IgD-negative memory B cell (primary cell): ENCODE data around the gene C12orf42. TPM values are rescaled to one million over a fixed set of nuclear protein-coding genes. Genes with fewer than 3 reads are reported as not detected.

ENCODE experiments used
- H3K27ac Mint-ChIP-seq, 3 donors: one replicate each; pipeline ENCODE4 v1.8.0; 2020 to 2022; ENCODE audit warnings: mild to moderate bottlenecking in 3 of 3, mixed read lengths in 3 of 3, moderate library complexity in 1 of 3
- H3K27me3 Mint-ChIP-seq: one replicate; pipeline ENCODE4 v1.8.0; 2021; ENCODE audit warnings: mixed read lengths
- H3K36me3 Mint-ChIP-seq: one replicate; pipeline ENCODE4 v1.8.0; 2020; ENCODE audit warnings: mild to moderate bottlenecking, mixed read lengths
- H3K4me1 Mint-ChIP-seq, 3 donors: one replicate each; pipeline ENCODE4 v1.8.0; 2020 to 2022; ENCODE audit warnings: mixed read lengths in 3 of 3, mild to moderate bottlenecking in 1 of 3
- H3K4me3 Mint-ChIP-seq, 4 donors: one replicate each; pipeline ENCODE4 v1.8.0; 2020 to 2022; ENCODE audit warnings: mild to moderate bottlenecking in 4 of 4, mixed read lengths in 4 of 4, moderate library complexity in 3 of 4
- H3K9me3 Mint-ChIP-seq, 3 donors: one replicate each; pipeline ENCODE4 v1.8.0; 2020 to 2021; ENCODE audit warnings: mixed read lengths in 3 of 3, mild to moderate bottlenecking in 1 of 3
- polyA plus RNA-seq: library from polyadenylated mRNA; unstranded; fragments of 300-500 nt; fragmentation: Illumina TruSeq; gene quantifications from one replicate; pipeline ENCODE4 v1.2.3, GENCODE V29; 2021

C12orf42 gene
- polyA plus RNA-seq, 1 donor from 2014 or later = 25.4 TPM

DNA sequence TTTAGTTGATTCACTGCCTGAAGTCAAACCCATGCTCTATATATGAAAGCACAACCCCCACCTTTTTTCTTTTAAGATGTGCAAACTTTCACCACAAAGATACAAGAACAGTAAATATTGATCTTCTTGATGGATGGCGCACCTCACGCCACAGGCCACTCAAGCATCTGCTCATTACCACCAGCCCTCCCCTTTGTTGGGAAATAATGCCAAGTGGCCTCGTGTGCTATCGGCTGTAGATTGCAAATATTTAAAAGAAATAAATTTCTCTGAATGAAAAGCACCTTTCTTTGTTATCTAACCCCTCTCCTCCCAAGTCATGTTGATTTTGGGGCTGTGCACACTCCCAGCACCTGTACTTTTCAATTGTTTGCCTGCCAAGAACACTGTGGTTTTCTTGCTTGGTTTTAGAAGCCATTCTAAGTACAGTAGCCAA is 122.7 kb downstream of the C12orf42 start:
- peaks cover 21% of the 10 kb centered on the region for H3K36me3 Mint-ChIP-seq
- H3K27ac Mint-ChIP-seq = peak overlapping the region in 1 of 3 donors; percentile 11
- no peak overlapping the region for H3K4me3 Mint-ChIP-seq

DNA sequence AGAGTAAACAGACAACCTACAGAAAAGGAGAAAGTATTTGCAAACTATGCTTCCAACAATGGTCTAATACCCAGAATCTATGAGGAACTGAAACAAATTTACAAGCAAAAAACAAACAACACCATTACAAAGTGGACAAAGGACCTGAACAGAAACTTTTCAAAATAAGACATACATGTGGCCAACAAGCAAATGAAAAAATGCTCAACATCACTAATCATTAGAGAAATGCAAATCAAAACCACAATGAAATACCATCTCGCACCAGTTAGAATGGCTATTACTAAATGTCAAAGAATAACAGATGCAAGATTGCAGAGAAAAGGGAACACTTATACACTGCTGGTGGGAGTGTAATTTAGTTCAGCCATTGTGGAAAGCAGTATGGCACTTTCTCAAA is 125.8 kb downstream of the C12orf42 start:
- Mint-ChIP-seq H3K9me3 (peaks cover 5 to 16% (median 14%) of the 10 kb centered on the region in 3 donors), H3K36me3 (peaks cover 27% of the 10 kb centered on the region), H3K4me1 (peaks cover 10 to 31% (median 14%) of the 10 kb centered on the region in 3 donors), H3K27me3 (no peaks in the 10 kb centered on the region), H3K27ac (peak overlapping the region in 1 of 3 donors; percentile 50), H3K4me3 (peak overlapping the region in 2 of 4 donors; percentile 12 to 25)

More for the DNA sequence above, 122.7 kb downstream of the C12orf42 start:
- no peaks in the 10 kb centered on the region for H3K27me3 Mint-ChIP-seq
- H3K4me1 Mint-ChIP-seq = peaks cover 8 to 30% (median 20%) of the 10 kb centered on the region in 3 donors
- H3K9me3 Mint-ChIP-seq = peaks cover 0 to 7% (median 4%) of the 10 kb centered on the region in 3 donors

DNA sequence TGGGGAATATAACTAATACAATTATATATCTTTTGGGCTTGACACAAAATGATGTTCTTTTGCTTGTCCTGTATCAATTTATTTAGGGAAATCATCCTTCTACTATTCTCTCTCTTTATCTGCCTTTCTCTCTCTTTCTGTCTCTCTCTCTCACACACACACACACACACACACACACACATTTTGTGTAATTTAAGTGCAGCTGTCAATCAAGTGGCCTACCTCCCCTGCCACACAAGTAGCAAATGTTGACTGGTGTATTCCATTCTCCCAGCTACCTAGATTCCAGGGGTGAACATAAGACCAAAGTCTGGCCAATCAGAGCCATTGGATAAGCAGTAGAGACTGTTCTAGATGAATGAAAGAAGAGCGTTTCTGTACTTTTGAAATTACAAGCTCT is 127.6 kb downstream of the C12orf42 start:
- peaks cover 24% of the 10 kb centered on the region for H3K36me3 Mint-ChIP-seq
- no peak overlapping the region for H3K27ac Mint-ChIP-seq
- no peak overlapping the region for H3K4me3 Mint-ChIP-seq
- H3K4me1 Mint-ChIP-seq = peaks cover 14 to 31% (median 20%) of the 10 kb centered on the region in 3 donors
- H3K9me3 Mint-ChIP-seq = peaks cover 4 to 19% (median 17%) of the 10 kb centered on the region in 3 donors
- H3K27me3 Mint-ChIP-seq = no peaks in the 10 kb centered on the region

DNA sequence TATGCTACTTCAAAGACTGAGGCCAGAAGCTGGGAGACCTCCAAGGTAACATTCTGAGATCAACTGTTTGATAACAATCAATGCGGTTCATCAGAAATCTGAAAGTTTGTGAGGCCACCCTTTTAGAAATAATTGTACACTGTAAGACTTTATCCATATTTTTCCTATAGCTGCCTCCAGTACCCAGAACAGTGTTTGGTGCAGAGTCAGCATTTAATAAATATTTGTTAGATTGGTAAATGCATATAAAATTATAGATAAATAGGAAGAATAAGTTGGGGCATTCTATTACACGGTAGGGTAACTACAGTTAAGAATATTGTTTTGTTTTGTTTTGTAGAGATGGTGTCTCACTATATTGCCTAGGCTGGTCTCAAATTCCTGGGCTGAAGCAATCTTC is 141.4 kb downstream of the C12orf42 start:
- H3K4me1 Mint-ChIP-seq = peaks cover 6 to 11% (median 6%) of the 10 kb centered on the region in 3 donors
- peaks cover 1 to 2% (median 2%) of the 10 kb centered on the region in 3 donors for H3K9me3 Mint-ChIP-seq
- H3K27me3 Mint-ChIP-seq = no peaks in the 10 kb centered on the region
- no peak overlapping the region for H3K4me3 Mint-ChIP-seq
- H3K36me3 Mint-ChIP-seq = peaks cover 8% of the 10 kb centered on the region
- H3K27ac Mint-ChIP-seq = no peak overlapping the region

DNA sequence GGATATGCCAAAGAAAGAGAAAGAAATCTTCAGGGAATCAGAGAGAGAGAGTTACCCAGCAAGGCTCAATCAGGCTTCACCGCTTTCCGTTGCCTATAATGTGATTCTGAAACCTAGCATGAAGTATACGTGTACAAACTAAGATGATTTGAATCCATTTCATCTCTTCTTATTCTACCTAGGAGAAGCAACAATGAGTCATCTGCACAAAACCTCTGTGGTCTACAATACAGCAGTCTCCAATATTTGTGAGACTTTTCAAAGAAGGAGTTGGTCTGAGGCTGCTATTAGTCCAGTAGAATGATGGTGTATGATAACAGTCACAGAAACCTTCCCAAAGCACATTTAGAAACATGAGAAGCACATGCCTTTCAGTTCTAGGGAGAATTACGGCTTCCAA is 141.9 kb downstream of the C12orf42 start:
- Mint-ChIP-seq H3K27ac (no peak overlapping the region), H3K4me1 (peaks cover 6 to 14% (median 6%) of the 10 kb centered on the region in 3 donors), H3K9me3 (peaks cover under 1 to 2% (median 2%) of the 10 kb centered on the region in 3 donors), H3K4me3 (no peak overlapping the region), H3K27me3 (no peaks in the 10 kb centered on the region), H3K36me3 (peaks cover 8% of the 10 kb centered on the region)

DNA sequence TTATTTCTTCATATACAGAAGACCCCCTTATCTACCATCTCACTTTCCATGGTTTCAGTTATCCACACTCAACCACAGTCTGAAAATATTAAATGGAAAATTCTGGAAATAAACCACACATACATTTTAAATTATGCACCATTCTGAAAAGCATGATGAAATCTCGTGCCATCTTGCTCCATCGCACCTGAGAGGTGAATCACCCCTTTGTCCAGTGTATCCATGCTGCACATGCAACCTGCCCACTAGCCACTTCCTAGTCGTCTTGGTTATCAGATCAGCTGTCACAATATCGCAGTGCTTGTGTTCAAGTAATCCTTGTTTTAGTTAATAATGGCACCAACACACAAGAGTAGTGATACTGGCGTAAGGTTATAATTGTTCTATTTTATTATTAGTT is 145.7 kb downstream of the C12orf42 start:
- Mint-ChIP-seq H3K27me3 (no peaks in the 10 kb centered on the region), H3K4me3 (no peak overlapping the region), H3K9me3 (peaks cover 0 to 2% (median 0%) of the 10 kb centered on the region in 3 donors), H3K36me3 (peaks cover 19% of the 10 kb centered on the region), H3K27ac (no peak overlapping the region), H3K4me1 (peaks cover 6 to 16% (median 9%) of the 10 kb centered on the region in 3 donors)

DNA sequence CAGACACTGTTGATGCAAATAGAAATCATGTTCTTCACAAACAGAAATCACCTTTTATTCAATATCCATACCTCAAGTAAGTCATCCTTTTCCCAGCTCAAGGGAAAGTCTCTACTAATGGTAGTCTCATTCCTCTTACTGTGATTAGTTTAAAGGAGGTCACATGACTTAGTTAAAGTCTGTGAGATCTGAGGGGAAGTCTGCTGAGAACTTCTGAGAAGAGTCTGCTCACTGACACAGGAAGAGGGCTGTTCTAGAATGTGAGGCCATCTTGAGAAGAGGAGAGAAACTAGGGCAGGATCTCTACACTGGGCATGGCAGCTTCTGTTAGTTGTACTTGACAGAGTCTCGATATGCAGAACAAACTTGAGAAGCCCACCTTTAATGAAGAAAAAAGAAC is 146.8 kb downstream of the C12orf42 start:
- peaks cover 0 to 1% (median 0%) of the 10 kb centered on the region in 3 donors for H3K9me3 Mint-ChIP-seq
- H3K36me3 Mint-ChIP-seq = peaks cover 16% of the 10 kb centered on the region
- no peak overlapping the region for H3K4me3 Mint-ChIP-seq
- H3K4me1 Mint-ChIP-seq = peaks cover 6 to 16% (median 12%) of the 10 kb centered on the region in 3 donors
- no peak overlapping the region for H3K27ac Mint-ChIP-seq
- no peaks in the 10 kb centered on the region for H3K27me3 Mint-ChIP-seq

DNA sequence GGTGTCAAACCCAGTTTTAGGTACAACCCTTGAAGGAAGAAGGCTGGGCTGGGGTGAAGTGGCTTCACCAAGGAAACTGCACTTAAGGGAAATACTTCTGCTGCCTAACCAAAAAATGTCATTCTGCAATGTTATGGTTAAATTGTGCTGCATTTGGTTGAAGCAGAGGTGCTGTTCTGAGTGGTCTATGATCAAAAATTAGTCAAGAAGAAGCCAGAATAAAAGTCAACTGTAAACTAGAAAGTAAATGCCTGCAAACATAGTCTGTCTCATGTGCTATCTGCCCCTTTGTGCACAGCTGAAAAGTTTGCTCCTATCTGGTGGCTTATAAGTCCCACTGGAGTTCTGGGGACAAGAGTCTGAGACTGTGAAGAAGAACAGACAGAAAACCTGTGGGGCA is 158.8 kb downstream of the C12orf42 start:
- Mint-ChIP-seq H3K4me1 (peaks cover 0 to 2% (median 0%) of the 10 kb centered on the region in 3 donors), H3K4me3 (no peak overlapping the region), H3K9me3 (peaks cover 0 to 4% (median 3%) of the 10 kb centered on the region in 3 donors), H3K27ac (no peak overlapping the region), H3K36me3 (peaks cover 10% of the 10 kb centered on the region), H3K27me3 (no peaks in the 10 kb centered on the region)

DNA sequence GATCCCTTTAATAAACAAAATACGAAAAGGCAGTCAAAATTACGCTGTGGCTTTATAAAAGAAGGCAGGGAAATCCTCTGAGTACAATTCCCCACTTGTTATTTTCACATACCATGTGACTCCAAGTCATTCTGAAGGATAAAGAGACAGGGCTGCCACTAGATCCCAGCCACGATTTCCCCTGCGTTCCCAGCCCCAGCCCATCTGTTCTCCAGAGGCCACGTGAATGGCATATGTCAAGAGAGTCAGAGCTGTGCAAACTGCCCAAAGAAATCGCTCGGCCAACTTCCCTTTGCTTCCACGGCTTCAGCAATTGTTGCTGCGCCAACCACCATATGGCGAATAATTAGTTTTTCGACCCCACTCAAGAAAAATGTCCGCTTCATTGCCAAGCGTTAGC is 161.3 kb downstream of the C12orf42 start:
- Mint-ChIP-seq H3K27ac (peak overlapping the region in 1 of 3 donors; percentile 42), H3K4me3 (no peak overlapping the region)

DNA sequence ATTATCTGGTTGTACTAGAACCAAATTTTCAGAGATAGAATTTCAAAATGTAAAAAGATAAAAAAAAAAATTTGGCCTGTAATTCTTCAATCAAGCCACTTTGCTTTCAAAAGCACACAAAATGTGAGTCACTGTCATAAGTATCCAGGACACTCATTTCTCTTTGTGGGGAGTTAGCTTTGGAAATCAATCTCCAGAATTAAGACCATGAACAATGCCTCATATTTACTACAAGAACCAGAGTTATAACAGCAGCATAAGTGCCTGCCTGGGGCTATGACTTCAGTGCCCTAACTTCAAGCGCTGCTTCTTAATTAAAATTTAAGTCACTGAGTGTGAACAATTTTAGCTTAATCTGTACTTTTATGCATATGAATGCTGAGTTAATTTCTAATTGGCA is 162.1 kb downstream of the C12orf42 start:
- peak overlapping the region in 1 of 3 donors; percentile 41 for H3K27ac Mint-ChIP-seq

More for the DNA sequence above, 161.3 kb downstream of the C12orf42 start:
- H3K4me1 Mint-ChIP-seq = peaks cover 0 to 6% (median 4%) of the 10 kb centered on the region in 3 donors
- peaks cover 0 to 2% (median 0%) of the 10 kb centered on the region in 3 donors for H3K9me3 Mint-ChIP-seq
- H3K36me3 Mint-ChIP-seq = peaks cover 7% of the 10 kb centered on the region
- H3K27me3 Mint-ChIP-seq = no peaks in the 10 kb centered on the region

DNA sequence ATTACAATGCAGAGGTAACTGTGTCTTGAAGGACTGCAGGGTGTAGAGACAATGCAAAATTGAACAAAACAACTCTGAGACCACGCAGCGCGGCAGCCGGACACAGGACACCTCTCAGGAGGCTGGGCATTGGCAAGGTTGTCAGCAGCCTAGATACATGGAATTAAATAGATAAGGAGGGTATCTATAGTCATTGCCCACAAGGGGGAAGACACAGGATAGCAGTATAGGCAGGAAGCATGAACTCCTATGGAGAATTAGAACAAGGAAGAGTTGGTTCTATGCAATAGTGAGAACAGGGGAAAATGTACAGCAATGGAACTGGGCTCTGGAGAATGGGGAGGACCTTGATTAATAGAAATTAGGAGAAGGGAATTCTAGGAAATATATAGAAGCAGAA is 164.1 kb downstream of the C12orf42 start:
- Mint-ChIP-seq H3K4me3 (no peak overlapping the region), H3K4me1 (peaks cover 0 to 6% (median 5%) of the 10 kb centered on the region in 3 donors), H3K36me3 (peaks cover 3% of the 10 kb centered on the region), H3K27me3 (no peaks in the 10 kb centered on the region), H3K9me3 (peaks cover 0 to 2% (median 0%) of the 10 kb centered on the region in 3 donors), H3K27ac (no peak overlapping the region)

More for the DNA sequence above, 162.1 kb downstream of the C12orf42 start:
- H3K9me3 Mint-ChIP-seq = peaks cover 0 to 2% (median 0%) of the 10 kb centered on the region in 3 donors
- H3K4me3 Mint-ChIP-seq = no peak overlapping the region
- H3K36me3 Mint-ChIP-seq = peaks cover 8% of the 10 kb centered on the region
- H3K27me3 Mint-ChIP-seq = no peaks in the 10 kb centered on the region
- peaks cover 0 to 6% (median 5%) of the 10 kb centered on the region in 3 donors for H3K4me1 Mint-ChIP-seq

DNA sequence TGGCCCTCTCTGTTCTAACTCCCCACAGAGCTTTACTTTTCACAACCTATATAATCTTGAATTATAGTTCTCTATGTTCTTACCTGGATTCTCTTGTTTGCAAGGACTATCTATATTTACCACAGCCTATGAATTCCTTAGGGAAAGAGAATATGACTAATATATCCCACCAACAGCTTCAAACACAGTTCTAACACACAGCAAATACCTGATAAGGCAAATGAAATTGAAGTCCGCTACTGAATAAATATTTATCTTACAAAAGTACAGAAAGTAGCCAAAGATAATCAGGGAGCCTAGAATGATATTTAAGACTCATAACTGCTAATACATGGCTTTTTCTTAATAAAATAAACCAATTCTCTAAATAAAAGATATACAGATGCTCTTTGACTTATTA is 165.1 kb downstream of the C12orf42 start:
- H3K9me3 Mint-ChIP-seq = peaks cover 0 to 2% (median 2%) of the 10 kb centered on the region in 3 donors
- no peaks in the 10 kb centered on the region for H3K27me3 Mint-ChIP-seq
- peaks cover 3% of the 10 kb centered on the region for H3K36me3 Mint-ChIP-seq
- peaks cover 0 to 5% (median 5%) of the 10 kb centered on the region in 3 donors for H3K4me1 Mint-ChIP-seq
- no peak overlapping the region for H3K4me3 Mint-ChIP-seq
- H3K27ac Mint-ChIP-seq = no peak overlapping the region

DNA sequence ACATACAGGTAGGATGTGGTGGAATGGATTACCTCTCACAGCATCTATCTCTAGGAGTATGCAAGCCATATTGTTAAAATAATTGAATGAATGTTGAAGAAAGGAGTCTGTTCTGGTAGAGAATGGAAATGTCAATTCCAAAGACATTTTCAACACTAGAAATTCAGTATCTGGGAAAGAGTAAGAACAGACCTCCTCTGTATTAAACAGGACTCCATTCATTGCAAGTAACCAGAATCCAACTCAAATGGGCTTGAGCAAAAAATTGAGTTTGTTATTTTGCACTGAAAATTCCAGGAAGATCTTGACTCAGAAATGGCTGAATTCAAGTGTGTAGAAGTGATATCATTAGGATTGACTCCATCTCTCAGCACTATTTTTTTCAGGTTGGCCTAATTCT is 168.1 kb downstream of the C12orf42 start:
- H3K36me3 Mint-ChIP-seq = peaks cover 3% of the 10 kb centered on the region
- peaks cover 0 to 2% (median 2%) of the 10 kb centered on the region in 3 donors for H3K9me3 Mint-ChIP-seq
- H3K27ac Mint-ChIP-seq = no peak overlapping the region
- H3K4me1 Mint-ChIP-seq = peaks cover 0 to 5% (median 5%) of the 10 kb centered on the region in 3 donors
- H3K4me3 Mint-ChIP-seq = no peak overlapping the region
- H3K27me3 Mint-ChIP-seq = no peaks in the 10 kb centered on the region

DNA sequence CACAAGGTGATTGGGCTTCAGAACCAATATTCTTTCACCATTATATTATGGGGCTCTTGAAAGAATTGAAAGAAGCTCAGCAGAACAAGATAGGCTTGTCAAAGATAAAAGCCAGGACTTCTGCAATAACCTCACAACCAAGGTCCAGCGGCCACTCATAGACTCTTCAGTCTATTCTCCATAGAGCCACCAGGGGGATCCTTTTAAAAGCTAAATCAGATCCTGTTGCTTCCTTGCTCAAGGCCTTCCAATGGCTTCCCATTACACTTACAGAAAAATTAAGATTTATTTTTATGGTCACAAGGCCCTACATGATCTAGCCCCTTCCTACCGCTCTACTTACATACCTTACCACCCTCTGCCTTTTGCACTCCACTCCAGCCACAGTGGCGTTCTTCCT is 169.6 kb downstream of the C12orf42 start:
- Mint-ChIP-seq H3K4me1 (peaks cover 0 to 1% (median 0%) of the 10 kb centered on the region in 3 donors), H3K36me3 (peaks cover 2% of the 10 kb centered on the region), H3K27me3 (no peaks in the 10 kb centered on the region), H3K27ac (peak overlapping the region in 2 of 3 donors; percentile 1 to 29), H3K9me3 (peaks cover 0 to 5% (median 0%) of the 10 kb centered on the region in 3 donors), H3K4me3 (no peak overlapping the region)

DNA sequence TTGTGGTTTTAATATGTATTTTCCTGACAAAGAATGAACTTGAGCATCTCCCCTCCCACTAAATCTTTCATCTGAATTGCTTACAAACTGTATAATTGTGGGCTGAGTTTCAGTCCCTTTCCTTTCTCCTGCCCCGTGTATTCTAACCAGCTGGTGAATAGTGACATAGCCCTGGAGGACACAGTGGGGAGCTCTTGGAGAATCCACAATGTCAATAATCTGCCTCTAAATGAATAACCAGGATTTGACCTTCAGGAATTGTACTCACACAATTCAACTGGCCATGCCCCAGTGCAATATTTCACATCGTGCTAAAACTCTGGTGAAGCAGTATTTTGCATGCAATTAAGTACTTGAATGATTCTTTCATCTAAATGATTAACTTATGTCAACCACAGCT is 177.2 kb downstream of the C12orf42 start:
- Mint-ChIP-seq H3K4me1 (peaks cover 2 to 8% (median 5%) of the 10 kb centered on the region in 3 donors), H3K36me3 (peaks cover 26% of the 10 kb centered on the region), H3K27ac (no peak overlapping the region), H3K4me3 (no peak overlapping the region), H3K27me3 (no peaks in the 10 kb centered on the region), H3K9me3 (peaks cover 8 to 12% (median 9%) of the 10 kb centered on the region in 3 donors)

DNA sequence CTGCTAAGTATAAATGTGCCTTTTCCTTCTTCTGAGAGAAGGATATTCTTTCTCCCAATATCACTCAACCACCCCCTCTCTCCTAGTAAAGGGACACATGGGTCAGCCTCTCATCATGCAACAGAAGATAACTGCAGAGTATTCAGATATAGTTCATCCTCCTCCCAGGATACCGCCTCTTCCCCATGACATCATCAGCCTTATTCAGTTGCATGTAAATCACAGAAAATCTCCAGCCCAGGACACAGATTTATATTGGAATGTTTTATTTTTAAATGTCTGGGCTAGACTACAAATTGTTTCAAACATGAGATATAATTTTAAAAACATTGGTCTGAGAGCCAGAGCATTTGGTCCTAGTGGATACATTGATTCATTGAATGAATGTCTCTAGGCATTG is 178.5 kb downstream of the C12orf42 start:
- peaks cover 26% of the 10 kb centered on the region for H3K36me3 Mint-ChIP-seq

More for the DNA sequence above, 178.5 kb downstream of the C12orf42 start:
- Mint-ChIP-seq H3K27ac (no peak overlapping the region), H3K4me1 (peaks cover 12% of the 10 kb centered on the region in 3 donors), H3K9me3 (peaks cover 8 to 10% (median 9%) of the 10 kb centered on the region in 3 donors), H3K27me3 (no peaks in the 10 kb centered on the region), H3K4me3 (no peak overlapping the region)
